Naive B cell (primary cell): ENCODE measurements around the gene SGK1. TPM values are rescaled to one million over a fixed set of nuclear protein-coding genes. Genes with fewer than 3 reads are reported as not detected.
A peak's percentile ranks its signal among the peaks of the same experiment; 100 is the strongest.

Experiments
- ATAC-seq, 2 donors: fragments of 150-1000 bp; cut with Tn5 transposase; 2 replicates each; pipeline ENCODE4 v1.10.0; 2021; ENCODE audit warnings: low read depth in 2 of 2, mild to moderate bottlenecking in 2 of 2, moderate library complexity in 2 of 2
- DNase-seq: peaks from one replicate; pipeline ENCODE4 v3.0.0; 2022
- H3K27ac Mint-ChIP-seq, 6 donors: one replicate each; pipeline ENCODE4 v1.8.0; 2020 to 2022; ENCODE audit warnings: mild to moderate bottlenecking in 6 of 6, mixed read lengths in 6 of 6, moderate library complexity in 5 of 6, inconsistent platforms in 2 of 6
- H3K27me3 Mint-ChIP-seq, 3 donors: one replicate each; pipeline ENCODE4 v1.8.0; 2021 to 2022; ENCODE audit warnings: mixed read lengths in 3 of 3, mild to moderate bottlenecking in 1 of 3
- H3K36me3 Mint-ChIP-seq, 2 donors: one replicate each; pipeline ENCODE4 v1.8.0; 2020 to 2022; ENCODE audit warnings: mixed read lengths in 2 of 2, inconsistent platforms in 1 of 2, mild to moderate bottlenecking in 1 of 2
- H3K4me1 Mint-ChIP-seq, 3 donors: one replicate each; pipeline ENCODE4 v1.8.0; 2020 to 2022; ENCODE audit warnings: mixed read lengths in 3 of 3, inconsistent platforms in 1 of 3, mild to moderate bottlenecking in 1 of 3, moderate library complexity in 1 of 3
- H3K4me3 Mint-ChIP-seq, 8 donors: one replicate each; pipeline ENCODE4 v1.8.0; 2020 to 2022; ENCODE audit warnings: mild to moderate bottlenecking in 8 of 8, mixed read lengths in 8 of 8, moderate library complexity in 8 of 8, inconsistent platforms in 2 of 8
- H3K9me3 Mint-ChIP-seq, 7 donors: one replicate each; pipeline ENCODE4 v1.8.0; 2020 to 2022; ENCODE audit warnings: mixed read lengths in 7 of 7, mild to moderate bottlenecking in 5 of 7, inconsistent platforms in 2 of 7, moderate library complexity in 1 of 7
- polyA plus RNA-seq, 6 donors: library from polyadenylated mRNA; unstranded; fragments of 300-500 nt; fragmentation: Illumina TruSeq; gene quantifications; one replicate each; pipeline ENCODE4 v1.2.3, GENCODE V29; 2021; ENCODE audit warnings: low read depth in 6 of 6

The SGK1 gene
- polyA plus RNA-seq, 6 donors from 2014 or later, result 6.6 to 59.1 (median 24.3) TPM

- peaks cover 8 to 31% (median 12%) of the 10 kb centered on the region in 3 donors for H3K4me1 Mint-ChIP-seq
- DNase-seq (no peak), ATAC-seq (no peak)
- peak overlapping the region in 1 of 6 donors; percentile 40 for H3K27ac Mint-ChIP-seq
- H3K4me3 Mint-ChIP-seq, result peak overlapping the region in 1 of 8 donors; percentile 25
- peaks cover 11 to 13% of the 10 kb centered on the region in 2 donors for H3K36me3 Mint-ChIP-seq
- H3K27me3 Mint-ChIP-seq, result no peaks in the 10 kb centered on the region
- H3K9me3 Mint-ChIP-seq, result no peaks in the 10 kb centered on the region
Measured at GRCh38 chr6:134169871-134170486, 147.9 kb downstream of the SGK1 start.

DNA sequence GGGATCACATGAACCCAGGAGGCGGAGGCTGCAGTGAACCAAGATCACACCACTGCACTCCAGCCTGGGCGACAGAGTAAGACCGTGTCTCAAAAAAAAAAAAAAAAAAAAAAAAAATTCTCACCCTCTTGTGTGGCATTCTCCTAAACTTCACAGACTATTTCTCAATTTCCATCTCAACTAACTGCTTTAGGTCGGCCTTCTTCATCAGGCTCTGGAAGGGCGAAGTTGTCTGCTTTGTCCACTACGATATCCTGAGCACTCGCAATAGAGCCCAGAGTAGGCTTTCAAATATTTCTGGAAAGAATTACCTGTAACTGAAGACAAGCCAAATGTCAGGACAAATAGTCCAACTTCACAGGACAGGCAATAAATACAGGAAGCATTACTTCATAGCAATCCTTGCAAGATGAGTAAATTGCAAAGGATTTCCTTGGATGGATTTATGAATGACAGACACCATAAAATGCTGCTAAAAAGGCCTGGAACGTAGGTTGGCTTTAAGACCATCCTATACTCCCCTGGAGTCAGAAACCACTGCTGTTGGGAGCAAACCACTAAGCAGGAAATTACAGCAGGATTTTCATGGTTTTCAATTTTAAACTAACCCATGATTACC is 149.2 kb downstream of the SGK1 start:
- DNase-seq (no peak), ATAC-seq (no peak)
- Mint-ChIP-seq H3K4me1 (peaks cover under 1 to 22% (median 2%) of the 10 kb centered on the region in 3 donors), H3K27ac (peak overlapping the region in 1 of 6 donors; percentile 54), H3K9me3 (no peaks in the 10 kb centered on the region), H3K36me3 (peaks cover 11 to 13% of the 10 kb centered on the region in 2 donors), H3K4me3 (no peak overlapping the region), H3K27me3 (no peaks in the 10 kb centered on the region)

GRCh38 chr6:134166511-134167261 is 151.2 kb downstream of the SGK1 start:
- H3K27ac Mint-ChIP-seq, result no peak overlapping the region
- H3K27me3 Mint-ChIP-seq, result no peaks in the 10 kb centered on the region
- peaks cover 10 to 11% of the 10 kb centered on the region in 2 donors for H3K36me3 Mint-ChIP-seq
- no peak overlapping the region for H3K4me3 Mint-ChIP-seq
- peaks cover 0 to 7% (median 0%) of the 10 kb centered on the region in 3 donors for H3K4me1 Mint-ChIP-seq
- ATAC-seq, result no peak
- H3K9me3 Mint-ChIP-seq, result no peaks in the 10 kb centered on the region
- no peak for DNase-seq

GRCh38 chr6:134165561-134166201 is 152.2 kb downstream of the SGK1 start:
- ATAC-seq (no peak), DNase-seq (no peak)
- peaks cover 0 to 5% (median 0%) of the 10 kb centered on the region in 3 donors for H3K4me1 Mint-ChIP-seq
- H3K9me3 Mint-ChIP-seq, result no peaks in the 10 kb centered on the region
- no peak overlapping the region for H3K4me3 Mint-ChIP-seq
- H3K36me3 Mint-ChIP-seq, result peaks cover 2 to 10% of the 10 kb centered on the region in 2 donors
- peak overlapping the region in 2 of 6 donors; percentile 1 to 15 for H3K27ac Mint-ChIP-seq
- H3K27me3 Mint-ChIP-seq, result no peaks in the 10 kb centered on the region

- no peak for DNase-seq
- no peak for ATAC-seq
- H3K36me3 Mint-ChIP-seq, result no peaks in the 10 kb centered on the region
- no peaks in the 10 kb centered on the region for H3K4me1 Mint-ChIP-seq
- H3K27me3 Mint-ChIP-seq, result no peaks in the 10 kb centered on the region
- no peaks in the 10 kb centered on the region for H3K9me3 Mint-ChIP-seq
- H3K27ac Mint-ChIP-seq, result peak overlapping the region in 1 of 6 donors; percentile 20
- no peak overlapping the region for H3K4me3 Mint-ChIP-seq
Measured at GRCh38 chr6:134164300-134164699, 153.6 kb downstream of the SGK1 start.

DNA sequence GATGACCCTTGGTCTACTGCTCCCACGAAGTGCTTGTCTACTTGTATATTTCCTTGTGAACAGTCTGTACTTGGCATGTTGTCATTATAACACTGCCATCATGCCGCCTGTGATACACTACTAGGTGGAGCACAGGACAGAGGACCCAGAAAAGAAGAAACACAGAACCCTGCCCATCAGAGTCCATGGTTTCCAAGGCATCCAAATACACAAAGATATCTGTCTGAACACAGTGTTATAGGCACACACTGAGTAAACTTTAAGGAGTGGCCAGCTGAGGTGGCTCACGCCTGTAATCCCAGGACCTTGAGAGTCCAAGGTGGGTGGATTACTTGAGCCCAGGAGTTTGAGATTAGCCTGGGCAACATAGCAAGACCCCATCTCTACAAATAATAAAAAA is 155.0 kb downstream of the SGK1 start:
- H3K9me3 Mint-ChIP-seq, result no peaks in the 10 kb centered on the region

DNA sequence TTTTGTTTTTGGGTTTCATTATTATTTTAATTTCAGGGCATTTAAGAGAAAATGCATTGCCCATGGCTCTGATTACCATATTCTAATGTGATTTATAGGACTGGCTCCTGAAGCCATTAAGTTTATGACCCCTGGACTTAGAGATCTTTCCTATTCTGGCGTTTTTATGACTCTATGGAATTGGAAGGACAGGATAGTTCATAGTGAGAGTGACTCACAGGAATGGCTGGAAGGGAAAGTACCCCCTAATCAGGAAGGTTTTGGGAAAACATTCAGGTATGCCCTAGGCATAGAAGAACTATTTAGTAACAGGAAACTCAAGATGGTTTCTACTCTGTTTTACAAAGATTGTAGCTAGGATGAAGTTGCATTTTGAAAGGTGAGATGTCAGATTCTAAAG is 156.9 kb downstream of the SGK1 start:
- H3K4me1 Mint-ChIP-seq, result no peaks in the 10 kb centered on the region
- H3K9me3 Mint-ChIP-seq, result no peaks in the 10 kb centered on the region
- no peaks in the 10 kb centered on the region for H3K36me3 Mint-ChIP-seq
- no peak for ATAC-seq
- DNase-seq, result no peak
- no peaks in the 10 kb centered on the region for H3K27me3 Mint-ChIP-seq
- no peak overlapping the region for H3K27ac Mint-ChIP-seq
- no peak overlapping the region for H3K4me3 Mint-ChIP-seq

More for the DNA sequence above, 155.0 kb downstream of the SGK1 start:
- Mint-ChIP-seq H3K27ac (no peak overlapping the region), H3K4me1 (no peaks in the 10 kb centered on the region), H3K4me3 (no peak overlapping the region), H3K36me3 (no peaks in the 10 kb centered on the region), H3K27me3 (no peaks in the 10 kb centered on the region)
- DNase-seq (no peak), ATAC-seq (no peak)

GRCh38 chr6:134152767-134153485 is 165.0 kb downstream of the SGK1 start:
- Mint-ChIP-seq H3K9me3 (no peaks in the 10 kb centered on the region), H3K4me3 (no peak overlapping the region), H3K4me1 (no peaks in the 10 kb centered on the region), H3K36me3 (no peaks in the 10 kb centered on the region), H3K27me3 (no peaks in the 10 kb centered on the region), H3K27ac (no peak overlapping the region)
- DNase-seq (no peak), ATAC-seq (no peak)

- ATAC-seq (no peak), DNase-seq (no peak)
- H3K27me3 Mint-ChIP-seq, result no peaks in the 10 kb centered on the region
- no peaks in the 10 kb centered on the region for H3K36me3 Mint-ChIP-seq
- peaks cover 0 to 10% (median 5%) of the 10 kb centered on the region in 3 donors for H3K4me1 Mint-ChIP-seq
- H3K4me3 Mint-ChIP-seq, result no peak overlapping the region
- peak overlapping the region in 1 of 6 donors; percentile 33 for H3K27ac Mint-ChIP-seq
- peaks cover 0 to 5% (median 0%) of the 10 kb centered on the region in 7 donors for H3K9me3 Mint-ChIP-seq
Measured at GRCh38 chr6:134148566-134148965, 169.3 kb downstream of the SGK1 start.

DNA sequence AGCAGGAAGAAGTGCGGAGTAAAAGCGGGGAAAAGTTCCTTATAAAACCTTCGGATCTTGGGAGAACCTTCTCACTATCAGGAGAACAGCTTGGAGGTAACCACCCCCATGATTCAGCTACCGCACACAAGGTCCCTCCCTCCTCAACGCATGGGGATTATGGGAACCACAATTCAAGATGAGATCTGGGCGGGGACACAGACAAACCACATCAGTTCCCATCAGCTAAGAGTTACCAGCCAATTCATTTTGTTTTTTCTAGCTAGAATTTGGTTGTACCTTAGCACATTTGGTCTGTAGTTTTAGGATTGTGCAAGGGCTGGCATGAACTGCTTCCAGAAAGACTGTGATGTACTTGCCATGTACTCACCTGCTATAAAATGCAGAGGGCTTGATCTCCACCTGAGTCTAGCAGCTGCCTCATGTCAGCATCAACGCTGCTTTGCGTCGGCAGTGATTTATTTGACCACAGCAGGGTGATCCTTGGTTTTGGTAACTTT is 170.8 kb downstream of the SGK1 start:
- H3K36me3 Mint-ChIP-seq, result no peaks in the 10 kb centered on the region
- DNase-seq (no peak), ATAC-seq (no peak)
- no peaks in the 10 kb centered on the region for H3K27me3 Mint-ChIP-seq
- H3K27ac Mint-ChIP-seq, result peak overlapping the region in 3 of 6 donors; percentile 28 to 75 (median 67)
- peaks cover 0 to 5% (median 0%) of the 10 kb centered on the region in 7 donors for H3K9me3 Mint-ChIP-seq
- no peak overlapping the region for H3K4me3 Mint-ChIP-seq
- peaks cover 0 to 10% (median 5%) of the 10 kb centered on the region in 3 donors for H3K4me1 Mint-ChIP-seq

GRCh38 chr6:134146268-134147033 is 171.5 kb downstream of the SGK1 start:
- Mint-ChIP-seq H3K27me3 (no peaks in the 10 kb centered on the region), H3K9me3 (peaks cover 0 to 5% (median 0%) of the 10 kb centered on the region in 7 donors), H3K4me3 (no peak overlapping the region), H3K27ac (peak overlapping the region in 3 of 6 donors; percentile 63 to 75 (median 67)), H3K36me3 (no peaks in the 10 kb centered on the region), H3K4me1 (peaks cover 0 to 10% (median 5%) of the 10 kb centered on the region in 3 donors)
- ATAC-seq (no peak), DNase-seq (no peak)

GRCh38 chr6:134145786-134146185 is 172.1 kb downstream of the SGK1 start:
- H3K27me3 Mint-ChIP-seq, result no peaks in the 10 kb centered on the region
- ATAC-seq, result peak; percentile 84 to 98
- peaks cover 0 to 5% (median 0%) of the 10 kb centered on the region in 7 donors for H3K9me3 Mint-ChIP-seq
- peaks cover 0 to 10% (median 5%) of the 10 kb centered on the region in 3 donors for H3K4me1 Mint-ChIP-seq
- peak; percentile 21 for DNase-seq
- no peak overlapping the region for H3K4me3 Mint-ChIP-seq
- H3K36me3 Mint-ChIP-seq, result no peaks in the 10 kb centered on the region
- peak overlapping the region in 1 of 6 donors; percentile 34 for H3K27ac Mint-ChIP-seq
